Measurements from ENCODE around the gene HOXC9. TPM values are rescaled to one million over a fixed set of nuclear protein-coding genes. Genes with fewer than 3 reads are reported as not detected.

Gene HOXC9
- polyA plus RNA-seq, 2 of the 4 experiments (the other 2 are of a cell fraction) = 5.2 to 6.6 TPM

DNA sequence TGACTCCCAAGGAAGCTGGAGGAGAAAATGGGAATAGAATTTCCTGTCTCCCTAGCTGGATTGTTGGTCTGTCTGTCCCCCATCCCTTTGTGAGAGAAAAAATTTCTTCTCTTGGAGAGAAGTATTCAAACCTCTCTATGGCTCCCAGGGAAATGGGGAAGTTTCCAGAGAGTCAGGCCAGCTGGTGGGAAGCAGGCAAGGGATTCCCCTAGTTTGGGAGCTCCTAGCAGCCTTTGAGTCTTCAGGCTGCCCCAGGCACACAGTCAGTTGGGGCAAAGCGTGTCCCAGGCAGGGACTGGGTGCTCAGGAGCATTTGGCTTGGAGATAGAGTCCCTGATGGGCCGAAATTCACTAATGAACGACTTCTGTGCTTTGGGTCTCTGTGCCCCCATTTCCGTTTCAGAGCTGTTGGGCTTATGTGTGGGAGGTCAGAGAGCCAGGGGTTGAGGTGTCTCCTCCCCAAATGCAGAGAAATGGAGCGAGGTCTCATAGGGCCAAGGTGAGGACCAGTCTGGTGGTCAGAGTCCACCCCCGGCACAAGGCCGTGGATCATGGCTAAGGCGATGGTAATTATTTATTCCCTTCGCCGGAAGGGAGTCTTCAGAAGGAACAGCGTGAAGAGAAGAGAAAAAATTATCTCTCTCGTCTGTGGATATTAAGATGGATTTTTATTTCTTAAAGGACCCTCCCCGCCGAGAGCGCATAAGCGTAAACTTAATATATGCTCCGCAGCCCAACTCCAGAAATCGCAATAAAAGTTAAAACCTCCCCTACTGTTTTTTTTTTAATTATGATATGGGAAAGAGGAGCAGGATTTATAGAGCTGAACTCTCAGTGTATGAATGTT, 6.6 kb upstream of the HOXC9 start:
- POLR2A ChIA-PET = no interaction called here
- CTCF ChIA-PET = interaction anchor here (1.0 to 28.7 kb wide), 7 partner anchors 8 to 250 kb away, joined by 3 to 1074 read pairs (median 6); partner anchors contain the start of genes HOXC10, HOXC8 and SMUG1
- H3K4me2 ChIP-seq = no peak overlapping the region
- DNase-seq (ENCODE audit: low read depth in 1 of 2, low spot score in 1 of 2) = no peak
- no peaks in the 10 kb centered on the region for H3K9me3 ChIP-seq
- no peak for FAIRE-seq
- H3K4me1 ChIP-seq = peaks cover 22% of the 10 kb centered on the region
- no peak overlapping the region for H3K27ac ChIP-seq
- TF ChIP-seq SMC3 (IDR thresholded peaks at IDR 0.05) (no peak), NPAS2 (CRISPR knock-in tag; IDR thresholded peaks at IDR 0.05; ENCODE audit: borderline replicate concordance) (no peak), NFE2L2 (conservative IDR thresholded peaks at IDR 0.05; ENCODE audit: low read length) (no peak), GATA3 (IDR thresholded peaks at IDR 0.05; ENCODE audit: borderline replicate concordance) (no peak), MYC (IDR thresholded peaks at IDR 0.05; ENCODE audit: borderline replicate concordance, low read length) (no peak), RARB (CRISPR knock-in tag; IDR thresholded peaks at IDR 0.05) (no peak), JUN (IDR thresholded peaks at IDR 0.05) (no peak), CBX8 (IDR thresholded peaks at IDR 0.05) (no peak), PHF8 (IDR thresholded peaks at IDR 0.05; ENCODE audit: borderline replicate concordance, low read depth) (no peak), ZFP36 (IDR thresholded peaks at IDR 0.05; ENCODE audit: borderline replicate concordance, partially characterized antibody) (no peak)
- TF ChIP-seq, protein P1, sequence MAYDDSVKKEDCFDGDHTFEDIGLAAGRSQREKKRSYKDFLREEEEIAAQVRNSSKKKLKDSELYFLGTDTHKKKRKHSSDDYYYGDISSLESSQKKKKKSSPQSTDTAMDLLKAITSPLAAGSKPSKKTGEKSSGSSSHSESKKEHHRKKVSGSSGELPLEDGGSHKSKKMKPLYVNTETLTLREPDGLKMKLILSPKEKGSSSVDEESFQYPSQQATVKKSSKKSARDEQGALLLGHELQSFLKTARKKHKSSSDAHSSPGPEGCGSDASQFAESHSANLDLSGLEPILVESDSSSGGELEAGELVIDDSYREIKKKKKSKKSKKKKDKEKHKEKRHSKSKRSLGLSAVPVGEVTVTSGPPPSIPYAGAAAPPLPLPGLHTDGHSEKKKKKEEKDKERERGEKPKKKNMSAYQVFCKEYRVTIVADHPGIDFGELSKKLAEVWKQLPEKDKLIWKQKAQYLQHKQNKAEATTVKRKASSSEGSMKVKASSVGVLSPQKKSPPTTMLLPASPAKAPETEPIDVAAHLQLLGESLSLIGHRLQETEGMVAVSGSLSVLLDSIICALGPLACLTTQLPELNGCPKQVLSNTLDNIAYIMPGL (CRISPR knock-in tag; IDR thresholded peaks at IDR 0.05; ENCODE audit: borderline replicate concordance) = no peak
- TF ChIP-seq, protein P2, sequence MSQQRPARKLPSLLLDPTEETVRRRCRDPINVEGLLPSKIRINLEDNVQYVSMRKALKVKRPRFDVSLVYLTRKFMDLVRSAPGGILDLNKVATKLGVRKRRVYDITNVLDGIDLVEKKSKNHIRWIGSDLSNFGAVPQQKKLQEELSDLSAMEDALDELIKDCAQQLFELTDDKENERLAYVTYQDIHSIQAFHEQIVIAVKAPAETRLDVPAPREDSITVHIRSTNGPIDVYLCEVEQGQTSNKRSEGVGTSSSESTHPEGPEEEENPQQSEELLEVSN (IDR thresholded peaks at IDR 0.05; ENCODE audit: borderline replicate concordance, low read depth) = no peak
- TF ChIP-seq, protein P3, sequence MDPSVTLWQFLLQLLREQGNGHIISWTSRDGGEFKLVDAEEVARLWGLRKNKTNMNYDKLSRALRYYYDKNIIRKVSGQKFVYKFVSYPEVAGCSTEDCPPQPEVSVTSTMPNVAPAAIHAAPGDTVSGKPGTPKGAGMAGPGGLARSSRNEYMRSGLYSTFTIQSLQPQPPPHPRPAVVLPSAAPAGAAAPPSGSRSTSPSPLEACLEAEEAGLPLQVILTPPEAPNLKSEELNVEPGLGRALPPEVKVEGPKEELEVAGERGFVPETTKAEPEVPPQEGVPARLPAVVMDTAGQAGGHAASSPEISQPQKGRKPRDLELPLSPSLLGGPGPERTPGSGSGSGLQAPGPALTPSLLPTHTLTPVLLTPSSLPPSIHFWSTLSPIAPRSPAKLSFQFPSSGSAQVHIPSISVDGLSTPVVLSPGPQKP (IDR thresholded peaks at IDR 0.05; ENCODE audit: low read depth, low read length) = no peak
- no peak overlapping the region for H3K4me3 ChIP-seq
- 84% methylated on average over 18 of the region's 18 CpGs for WGBS (ENCODE audit: missing lambda C conversion rate)
- no peak for ATAC-seq

DNA sequence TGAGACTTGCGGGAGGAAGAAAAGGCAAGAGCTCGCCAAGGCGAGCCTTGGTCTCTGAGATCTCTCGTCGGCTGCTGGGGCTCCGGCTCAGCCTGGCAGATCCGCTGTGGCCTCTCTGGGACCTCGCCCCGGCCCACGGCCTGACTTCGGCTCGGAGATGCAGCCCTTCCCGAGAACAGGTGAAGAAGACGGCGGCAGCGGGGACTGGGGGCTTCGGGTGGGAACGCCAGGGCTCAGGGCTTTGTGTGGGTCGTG, 6.0 kb upstream of the HOXC9 start:
- Histone ChIP-seq H3K9me3 (no peaks in the 10 kb centered on the region), H3K4me1 (peaks cover 19% of the 10 kb centered on the region), H3K4me3 (no peak overlapping the region), H3K27ac (no peak overlapping the region), H3K4me2 (no peak overlapping the region)
- ChIA-PET POLR2A (no interaction called here), CTCF (interaction anchor here (1.0 to 28.7 kb wide), 7 partner anchors 9 to 250 kb away, joined by 3 to 1074 read pairs (median 6); partner anchors contain the start of genes HOXC10, HOXC8 and SMUG1)
- DNase-seq (ENCODE audit: low read depth in 1 of 2, low spot score in 1 of 2) = no peak
- no peak for ATAC-seq
- 87% methylated on average over 19 of the region's 19 CpGs for WGBS (ENCODE audit: missing lambda C conversion rate)
- TF ChIP-seq, protein P4, sequence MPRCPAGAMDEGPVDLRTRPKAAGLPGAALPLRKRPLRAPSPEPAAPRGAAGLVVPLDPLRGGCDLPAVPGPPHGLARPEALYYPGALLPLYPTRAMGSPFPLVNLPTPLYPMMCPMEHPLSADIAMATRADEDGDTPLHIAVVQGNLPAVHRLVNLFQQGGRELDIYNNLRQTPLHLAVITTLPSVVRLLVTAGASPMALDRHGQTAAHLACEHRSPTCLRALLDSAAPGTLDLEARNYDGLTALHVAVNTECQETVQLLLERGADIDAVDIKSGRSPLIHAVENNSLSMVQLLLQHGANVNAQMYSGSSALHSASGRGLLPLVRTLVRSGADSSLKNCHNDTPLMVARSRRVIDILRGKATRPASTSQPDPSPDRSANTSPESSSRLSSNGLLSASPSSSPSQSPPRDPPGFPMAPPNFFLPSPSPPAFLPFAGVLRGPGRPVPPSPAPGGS (IDR thresholded peaks at IDR 0.05) = no peak
- FAIRE-seq = no peak

DNA sequence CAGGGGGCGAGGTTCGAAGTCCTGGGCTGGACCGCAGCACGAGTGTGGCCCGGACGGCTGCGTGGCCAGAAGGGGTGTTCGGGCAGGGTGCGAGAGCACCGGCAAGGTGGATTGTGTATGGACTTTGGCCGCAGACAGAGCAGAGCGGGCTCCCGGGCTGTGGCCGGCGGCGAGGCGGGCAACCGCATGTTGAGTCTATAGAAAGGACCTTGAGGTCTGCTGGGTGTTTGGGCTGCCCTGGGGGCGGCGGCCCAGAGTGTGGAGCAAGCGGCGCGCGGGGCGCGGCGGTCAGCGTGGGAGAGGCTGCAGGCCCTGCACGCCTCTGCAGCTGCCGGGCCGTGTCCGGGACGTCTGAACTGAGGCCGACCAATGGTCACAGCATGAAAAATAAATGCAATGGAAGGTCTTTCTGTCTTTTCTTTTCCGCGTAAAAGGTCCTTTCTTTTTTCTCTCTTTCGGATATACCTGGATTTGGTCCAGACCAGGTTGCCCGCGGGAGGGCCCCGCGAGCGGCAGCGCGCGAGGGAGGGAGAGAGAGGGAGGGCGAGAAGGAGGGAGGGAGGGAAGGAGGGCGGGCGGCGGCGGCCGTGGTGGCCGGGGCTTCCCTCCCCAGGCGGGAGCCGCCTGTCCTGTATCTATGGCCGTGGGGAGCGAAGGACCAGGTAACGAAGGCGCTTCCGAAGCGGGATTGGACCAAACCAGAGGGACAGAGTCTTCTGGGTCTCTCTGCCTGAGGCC, 5.5 kb upstream of the HOXC9 start:
- TF ChIP-seq, protein P2 (IDR thresholded peaks at IDR 0.05; ENCODE audit: borderline replicate concordance, low read depth) = no peak
- no peak for TF ChIP-seq TP53 (CRISPR knock-in tag; IDR thresholded peaks at IDR 0.05)
- no peak for TF ChIP-seq RARB (CRISPR knock-in tag; IDR thresholded peaks at IDR 0.05)
- no peak overlapping the region for H3K4me3 ChIP-seq
- ATAC-seq (no peak), DNase-seq (ENCODE audit: low read depth in 1 of 2, low spot score in 1 of 2) (no peak), FAIRE-seq (no peak)
- CTCF ChIA-PET = interaction anchor here (1.0 to 28.7 kb wide), 7 partner anchors 8 to 251 kb away, joined by 3 to 1074 read pairs (median 22); partner anchors contain the start of genes HOXC10, HOXC8 and SMUG1
- 93% methylated on average over 55 of the region's 60 CpGs for WGBS (ENCODE audit: missing lambda C conversion rate)
- H3K9me3 ChIP-seq = no peaks in the 10 kb centered on the region
- H3K4me1 ChIP-seq = peaks cover 20% of the 10 kb centered on the region
- peak overlapping the region; percentile 78 to 89; a peak in 5 of 6 replicates for H3K27ac ChIP-seq
- POLR2A ChIA-PET = interaction anchor here (0.6 to 1.1 kb wide), 3 partner anchors 10 to 56 kb away, joined by 3 to 4 read pairs (median 3); partner anchors contain the start of gene HOXC10
- no peak overlapping the region for H3K4me2 ChIP-seq
